Thyroid gland (tissue), 4 donors: ENCODE results near the gene SQSTM1.

Experiments used
- CTCF ChIP-seq, 6 experiments: fragments of 200-600 bp in 3 of 6; fragments of 450-650 bp in 3 of 6; sonication (generic) in 3 of 6; IDR thresholded peaks; one replicate each; pipeline ENCODE4 v1.5.1; 2016 to 2019; ENCODE audit warnings: antibody characterized with exemption in 6 of 6, mild to moderate bottlenecking in 2 of 6, inconsistent platforms in 1 of 6, moderate library complexity in 1 of 6
- POLR2A ChIP-seq, 2 donors: fragments of 450-650 bp; IDR thresholded peaks; one replicate each; pipeline ENCODE4 v1.6.1; 2017; ENCODE audit warnings: antibody characterized with exemption in 2 of 2, mild to moderate bottlenecking in 2 of 2, moderate library complexity in 1 of 2

- TF ChIP-seq CTCF (IDR thresholded peaks at IDR 0.05) (no peak), POLR2A (IDR thresholded peaks at IDR 0.05) (no peak)
Observed at GRCh38 chr5:179880066-179880650, 59.5 kb downstream of the SQSTM1 start.
